Activated CD8-positive, alpha-beta memory T cell treated with anti-CD3 and anti-CD28 coated beads, Interleukin-2, amount 50 U/mL, for 48 hours (primary cell): ENCODE measurements around the gene PBLD.
"Not testable (repeated sequence)": the region's sequence is repeated elsewhere in the genome, so short reads cannot be mapped to it uniquely, and the experiment has no call there.

ENCODE experiments used
- DNase-seq: peaks from one replicate; pipeline ENCODE4 v3.0.0-alpha.2; 2020

Gene PBLD

GRCh38 chr10:68330852-68331454 is 1.8 kb downstream of the PBLD start:
- peak; percentile 61 for DNase-seq

GRCh38 chr10:68329506-68329861 is 3.2 kb downstream of the PBLD start:
- no peak for DNase-seq

GRCh38 chr10:68327889-68328786 is 4.6 kb downstream of the PBLD start:
- no peak for DNase-seq

- DNase-seq = not testable (repeated sequence)
Measured at GRCh38 chr10:68324396-68324795, 8.3 kb downstream of the PBLD start.

GRCh38 chr10:68318331-68319059 is 14.2 kb downstream of the PBLD start:
- DNase-seq = no peak

- DNase-seq = no peak
Measured at GRCh38 chr10:68315582-68315981, 17.1 kb downstream of the PBLD start.

GRCh38 chr10:68314930-68315329 is 17.8 kb downstream of the PBLD start:
- DNase-seq = not testable (repeated sequence)

- no peak for DNase-seq
Measured at GRCh38 chr10:68310531-68310930, 22.2 kb downstream of the PBLD start.

- DNase-seq = no peak
Measured at GRCh38 chr10:68305854-68306253, 26.9 kb downstream of the PBLD start.

- no peak for DNase-seq
Measured at GRCh38 chr10:68303849-68304412, 28.8 kb downstream of the PBLD start.

GRCh38 chr10:68302871-68303270 is 29.9 kb downstream of the PBLD start:
- no peak for DNase-seq

GRCh38 chr10:68302503-68302823 is 30.3 kb downstream of the PBLD start:
- no peak for DNase-seq

- no peak for DNase-seq
Measured at GRCh38 chr10:68301790-68302502, 30.8 kb downstream of the PBLD start.

GRCh38 chr10:68301301-68301700 is 31.4 kb downstream of the PBLD start:
- no peak for DNase-seq

GRCh38 chr10:68296843-68297663 is 35.7 kb downstream of the PBLD start:
- DNase-seq = no peak

GRCh38 chr10:68290736-68291135 is 42.0 kb downstream of the PBLD start:
- no peak for DNase-seq

GRCh38 chr10:68288717-68289116 is 44.0 kb downstream of the PBLD start:
- no peak for DNase-seq

- no peak for DNase-seq
Measured at GRCh38 chr10:68284062-68285001, 48.4 kb downstream of the PBLD start.

GRCh38 chr10:68280758-68281157 is 52.0 kb downstream of the PBLD start:
- no peak for DNase-seq

- not testable (repeated sequence) for DNase-seq
Measured at GRCh38 chr10:68278906-68279753, 53.6 kb downstream of the PBLD start.
